H9 (cell line): ENCODE measurements around the gene B4GALT3. TPM values are rescaled to one million over a fixed set of nuclear protein-coding genes. Genes with fewer than 3 reads are reported as not detected.
A peak's percentile ranks its signal among the peaks of the same experiment; 100 is the strongest.

Experiments used
- DNase-seq: peaks from one replicate; pipeline ENCODE4 v3.0.0-alpha.2; 2017
- H2AFZ ChIP-seq: one replicate; pipeline ENCODE4 v1.6.1; 2013; ENCODE audit warnings: mild to moderate bottlenecking, low read length, control low read depth, moderate library complexity
- H2AK5ac ChIP-seq: 2 replicates; pipeline ENCODE4 v1.6.1; 2013; ENCODE audit warnings: low read length, control low read depth, mixed read lengths; ENCODE audit not compliant: insufficient read length
- H2BK120ac ChIP-seq: one replicate; pipeline ENCODE4 v1.6.1; 2013; ENCODE audit warnings: low read depth, mild to moderate bottlenecking, low read length, control low read depth, inconsistent platforms; ENCODE audit not compliant: poor library complexity, severe bottlenecking
- H2BK12ac ChIP-seq: 2 replicates; pipeline ENCODE4 v1.6.1; 2013; ENCODE audit warnings: low read length, control low read depth, mixed read lengths, low read depth; ENCODE audit not compliant: insufficient read length
- H2BK15ac ChIP-seq: 2 replicates; pipeline ENCODE4 v1.6.1; 2013; ENCODE audit warnings: low read depth, low read length, control low read depth
- H2BK20ac ChIP-seq: one replicate; pipeline ENCODE4 v1.6.1; 2013; ENCODE audit warnings: low read depth, mild to moderate bottlenecking, low read length, control low read depth, inconsistent platforms; ENCODE audit not compliant: poor library complexity, severe bottlenecking
- H2BK5ac ChIP-seq: 2 replicates; pipeline ENCODE4 v1.6.1; 2013; ENCODE audit warnings: low read length, control low read depth, mixed read lengths; ENCODE audit not compliant: insufficient read length
- H3K14ac ChIP-seq: 2 replicates; pipeline ENCODE4 v1.6.1; 2013; ENCODE audit warnings: low read length, control low read depth; ENCODE audit not compliant: insufficient read depth
- H3K18ac ChIP-seq: 2 replicates; pipeline ENCODE4 v1.6.1; 2013; ENCODE audit warnings: low read depth, mild to moderate bottlenecking, mixed read lengths, low read length, control low read depth; ENCODE audit not compliant: insufficient read length
- H3K23ac ChIP-seq: 2 replicates; pipeline ENCODE4 v1.6.1; 2013; ENCODE audit warnings: low read length, control low read depth, mixed read lengths, low read depth; ENCODE audit not compliant: insufficient read length
- H3K23me2 ChIP-seq: 2 replicates; pipeline ENCODE4 v1.6.1; 2013; ENCODE audit warnings: low read depth, mild to moderate bottlenecking, mixed read lengths, low read length, control low read depth; ENCODE audit not compliant: insufficient read length, poor library complexity, severe bottlenecking
- H3K27ac ChIP-seq: 2 replicates; pipeline ENCODE4 v1.5.1; 2013; ENCODE audit warnings: low read length, control low read depth, mixed read lengths, low read depth; ENCODE audit not compliant: insufficient read length
- H3K27me3 ChIP-seq: 2 replicates; pipeline ENCODE4 v1.6.1; 2013; ENCODE audit warnings: low read length, control low read depth, inconsistent platforms; ENCODE audit not compliant: insufficient read depth
- H3K4ac ChIP-seq: 2 replicates; pipeline ENCODE4 v1.6.1; 2013; ENCODE audit warnings: low read depth, mild to moderate bottlenecking, control low read depth, inconsistent platforms, low read length, moderate library complexity
- H3K4me1 ChIP-seq: 2 replicates; pipeline ENCODE4 v1.6.1; 2013; ENCODE audit warnings: low read length, control low read depth, inconsistent platforms; ENCODE audit not compliant: insufficient read depth
- H3K4me2 ChIP-seq: 2 replicates; pipeline ENCODE4 v1.6.1; 2013; ENCODE audit warnings: low read length, control low read depth, mixed read lengths; ENCODE audit not compliant: insufficient read length, insufficient read depth
- H3K56ac ChIP-seq: 2 replicates; pipeline ENCODE4 v1.6.1; 2013; ENCODE audit warnings: low read depth, mild to moderate bottlenecking, mixed read lengths, low read length, control low read depth; ENCODE audit not compliant: insufficient read length
- H3K79me1 ChIP-seq: 2 replicates; pipeline ENCODE4 v1.6.1; 2013; ENCODE audit warnings: low read depth, mild to moderate bottlenecking, moderate library complexity, low read length, control low read depth, inconsistent platforms; ENCODE audit not compliant: insufficient read depth, poor library complexity, severe bottlenecking
- H3K79me2 ChIP-seq: 2 replicates; pipeline ENCODE4 v1.6.1; 2013; ENCODE audit warnings: low read length, control low read depth, inconsistent platforms; ENCODE audit not compliant: insufficient read depth
- H3K9ac ChIP-seq: 2 replicates; pipeline ENCODE4 v1.6.1; 2013; ENCODE audit warnings: low read length, control low read depth, mixed read lengths; ENCODE audit not compliant: insufficient read length; ENCODE audit errors: extremely low read depth
- H3K9me3 ChIP-seq: one replicate; pipeline ENCODE4 v1.6.1; 2013; ENCODE audit warnings: low read depth, low read length, inconsistent platforms; ENCODE audit not compliant: control insufficient read depth
- H3T11ph ChIP-seq: one replicate; pipeline ENCODE4 v1.6.1; 2013; ENCODE audit warnings: mild to moderate bottlenecking, low read length, control low read depth, inconsistent platforms
- H4K20me1 ChIP-seq: one replicate; pipeline ENCODE4 v1.6.1; 2013; ENCODE audit not compliant: control insufficient read depth, insufficient read length, insufficient read depth
- H4K5ac ChIP-seq: 2 replicates; pipeline ENCODE4 v1.6.1; 2013; ENCODE audit warnings: low read depth, mild to moderate bottlenecking, mixed read lengths, low read length, control low read depth; ENCODE audit not compliant: insufficient read length
- H4K8ac ChIP-seq: replicated peaks from 2 replicates; pipeline ENCODE4 v1.6.1; 2013; ENCODE audit warnings: low read length, control low read depth, mixed read lengths, low read depth; ENCODE audit not compliant: insufficient read length
- H4K91ac ChIP-seq: 2 replicates; pipeline ENCODE4 v1.6.1; 2013; ENCODE audit warnings: low read depth, mild to moderate bottlenecking, moderate library complexity, mixed read lengths, low read length, control low read depth; ENCODE audit not compliant: insufficient read length
- H3K27ac Mint-ChIP-seq, 3 experiments: 2 replicates in 2 of 3; 3 replicates in 1 of 3; pipeline ENCODE4 v1.8.0; 2020 to 2021; ENCODE audit warnings: mixed read lengths in 3 of 3, mild to moderate bottlenecking in 1 of 3, moderate library complexity in 1 of 3
- H3K27me3 Mint-ChIP-seq: 2 replicates; pipeline ENCODE4 v1.8.0; 2021; ENCODE audit warnings: low read depth, mild to moderate bottlenecking, moderate library complexity, mixed read lengths
- H3K36me3 Mint-ChIP-seq, 3 experiments: 2 replicates in 2 of 3; 3 replicates in 1 of 3; pipeline ENCODE4 v1.8.0; 2020 to 2021; ENCODE audit warnings: low read depth in 3 of 3, mixed read lengths in 3 of 3; ENCODE audit not compliant: insufficient read depth in 1 of 3
- H3K4me1 Mint-ChIP-seq, 2 experiments: 2 replicates each; pipeline ENCODE4 v1.8.0; 2020; ENCODE audit warnings: mixed read lengths in 2 of 2
- H3K4me3 Mint-ChIP-seq, 2 experiments: 2 replicates in 1 of 2; 3 replicates in 1 of 2; pipeline ENCODE4 v1.8.0; 2020 to 2021; ENCODE audit warnings: mild to moderate bottlenecking in 2 of 2, mixed read lengths in 2 of 2, moderate library complexity in 1 of 2
- H3K9me3 Mint-ChIP-seq, 2 experiments: 2 replicates in 1 of 2; 3 replicates in 1 of 2; pipeline ENCODE4 v1.8.0; 2020; ENCODE audit warnings: mild to moderate bottlenecking in 2 of 2, mixed read lengths in 2 of 2, moderate library complexity in 1 of 2
- WGBS: extraction: QIAGEN DNeasy Blood & Tissue Kit; methylation state at CpG from one replicate; pipeline ENCODE4 v1.1.7; 2013; ENCODE audit warnings: missing lambda C conversion rate, low lambda C conversion rate, mixed read lengths; ENCODE audit not compliant: insufficient read length; ENCODE audit errors: extremely low coverage; 5-methylcytosine and 5-hydroxymethylcytosine counted together
- total RNA-seq: library from RNA; stranded (reverse); gene quantifications from 2 replicates; pipeline ENCODE4 v1.2.1, GENCODE V29; 2021
- TF ChIP-seq, protein P1 (sequence below): fragments of 200-600 bp; sonication (generic); conservative IDR thresholded peaks from 3 replicates; pipeline ENCODE4 v1.8.0; 2021; ENCODE audit warnings: antibody characterized with exemption, mild to moderate bottlenecking

The B4GALT3 gene
- total RNA-seq, 1 experiment from 2014 or later = 31.8 TPM

- Histone ChIP-seq H3K79me2 (no peaks in the 10 kb centered on the region), H3K27me3 (no peaks in the 10 kb centered on the region), H4K91ac (no peak overlapping the region), H2AFZ (no peak overlapping the region), H2BK120ac (no peak overlapping the region), H3K4me1 (no peaks in the 10 kb centered on the region; the same call in 1 of the 2 replicates), H2BK12ac (no peak overlapping the region), H3T11ph (no peak overlapping the region), H4K5ac (no peak overlapping the region), H2BK15ac (no peak overlapping the region), H3K27ac (no peak overlapping the region), H3K14ac (no peak overlapping the region), H4K20me1 (no peaks in the 10 kb centered on the region), H3K56ac (no peak overlapping the region), H4K8ac (no peak overlapping the region), H3K23ac (no peak overlapping the region), H3K4ac (no peak overlapping the region), H3K9ac (no peak overlapping the region), H3K4me2 (no peak overlapping the region), H2AK5ac (no peak overlapping the region), H2BK5ac (no peak overlapping the region), H2BK20ac (no peak overlapping the region), H3K23me2 (peaks cover 8% of the 10 kb centered on the region), H3K9me3 (no peaks in the 10 kb centered on the region), H3K18ac (no peak overlapping the region), H3K79me1 (no peaks in the 10 kb centered on the region)
- Mint-ChIP-seq H3K27me3 (no peaks in the 10 kb centered on the region; the same call in 1 of the 2 replicates), H3K4me1 (peaks cover 16 to 23% of the 10 kb centered on the region in 2 experiments), H3K27ac (peak overlapping the region in 1 of 3 experiments; percentile 74; a peak in 2 of 7 replicates), H3K9me3 (no peaks in the 10 kb centered on the region), H3K4me3 (no peak overlapping the region), H3K36me3 (peaks cover 25 to 70% (median 69%) of the 10 kb centered on the region in 3 experiments; a peak in 6 of 7 replicates)
- TF ChIP-seq, protein P1, sequence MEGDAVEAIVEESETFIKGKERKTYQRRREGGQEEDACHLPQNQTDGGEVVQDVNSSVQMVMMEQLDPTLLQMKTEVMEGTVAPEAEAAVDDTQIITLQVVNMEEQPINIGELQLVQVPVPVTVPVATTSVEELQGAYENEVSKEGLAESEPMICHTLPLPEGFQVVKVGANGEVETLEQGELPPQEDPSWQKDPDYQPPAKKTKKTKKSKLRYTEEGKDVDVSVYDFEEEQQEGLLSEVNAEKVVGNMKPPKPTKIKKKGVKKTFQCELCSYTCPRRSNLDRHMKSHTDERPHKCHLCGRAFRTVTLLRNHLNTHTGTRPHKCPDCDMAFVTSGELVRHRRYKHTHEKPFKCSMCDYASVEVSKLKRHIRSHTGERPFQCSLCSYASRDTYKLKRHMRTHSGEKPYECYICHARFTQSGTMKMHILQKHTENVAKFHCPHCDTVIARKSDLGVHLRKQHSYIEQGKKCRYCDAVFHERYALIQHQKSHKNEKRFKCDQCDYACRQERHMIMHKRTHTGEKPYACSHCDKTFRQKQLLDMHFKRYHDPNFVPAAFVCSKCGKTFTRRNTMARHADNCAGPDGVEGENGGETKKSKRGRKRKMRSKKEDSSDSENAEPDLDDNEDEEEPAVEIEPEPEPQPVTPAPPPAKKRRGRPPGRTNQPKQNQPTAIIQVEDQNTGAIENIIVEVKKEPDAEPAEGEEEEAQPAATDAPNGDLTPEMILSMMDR = no peak
- WGBS = no CpG with 5 or more reads among the region's 12 CpGs
- no peak for DNase-seq
Observed at GRCh38 chr1:161171696-161172095, 5.6 kb downstream of the B4GALT3 start.
